Small intestine (tissue), 7 donors: ENCODE results near the gene FHIT. TPM values are rescaled to one million over a fixed set of nuclear protein-coding genes. Genes with fewer than 3 reads are reported as not detected.

Source experiments
- DNase-seq, 2 donors: peaks; one replicate each; pipeline versions ENCODE4 v3.0.0 to v3.0.0-alpha.2; 2013
- FAIRE-seq: peaks from 2 replicates; lab custom pipeline; 2012; peaks lifted over from hg19 to GRCh38; lab: Jason Lieb, UNC
- H3K27ac ChIP-seq, 3 donors: one replicate each; pipeline ENCODE4 v1.5.1; 2013; ENCODE audit warnings: low read length in 2 of 3, mild to moderate bottlenecking in 2 of 3, control low read depth in 1 of 3, inconsistent platforms in 1 of 3, low read depth in 1 of 3, moderate library complexity in 1 of 3
- H3K27me3 ChIP-seq, 3 donors: one replicate each; pipeline ENCODE4 v1.6.1; 2013; ENCODE audit warnings: low read length in 3 of 3, inconsistent platforms in 1 of 3; ENCODE audit not compliant: control insufficient read depth in 3 of 3, insufficient read depth in 3 of 3
- H3K36me3 ChIP-seq, 3 donors: one replicate each; pipeline ENCODE4 v1.6.1; 2013; ENCODE audit warnings: low read length in 3 of 3, inconsistent platforms in 1 of 3, low read depth in 1 of 3, mild to moderate bottlenecking in 1 of 3, moderate library complexity in 1 of 3; ENCODE audit not compliant: control insufficient read depth in 3 of 3, insufficient read depth in 2 of 3
- H3K4me1 ChIP-seq, 3 donors: one replicate each; pipeline ENCODE4 v1.6.1; 2013; ENCODE audit warnings: low read length in 2 of 3, inconsistent platforms in 1 of 3, low read depth in 1 of 3, mild to moderate bottlenecking in 1 of 3, moderate library complexity in 1 of 3; ENCODE audit not compliant: control insufficient read depth in 3 of 3, insufficient read depth in 2 of 3
- H3K4me3 ChIP-seq, 3 donors: one replicate each; pipeline ENCODE4 v1.5.1; 2013; ENCODE audit warnings: low read length in 3 of 3, control low read depth in 1 of 3, inconsistent platforms in 1 of 3, low read depth in 1 of 3, mild to moderate bottlenecking in 1 of 3, moderate library complexity in 1 of 3
- H3K9me3 ChIP-seq, 2 donors: one replicate each; pipeline ENCODE4 v1.6.1; 2013; ENCODE audit warnings: low read depth in 1 of 2, low read length in 1 of 2; ENCODE audit not compliant: control insufficient read depth in 2 of 2, insufficient read depth in 1 of 2
- WGBS, 3 donors: extraction: QIAGEN DNeasy Blood & Tissue Kit; methylation state at CpG; one replicate each; pipeline ENCODE4 v1.1.7; 2013; 5-methylcytosine and 5-hydroxymethylcytosine counted together
- polyA plus RNA-seq, 4 donors: library from polyadenylated mRNA; stranded (reverse) in 3 of 4; unstranded in 1 of 4; fragments of 200-250 nt in 3 of 4; fragments of 120-200 nt in 1 of 4; gene quantifications; one replicate each; pipeline versions ENCODE4 v1.2.1 to v1.2.3, GENCODE V29; 2013
- donor health status: healthy with polysubstance abuse.
- donor health status: control.
- donor health status: control.
- donor health status: Bipolar disorder and iron deficiency.
- donor health status: healthy.

Gene FHIT
- polyA plus RNA-seq, 4 donors = 4.4 to 30.4 (median 7.0) TPM

DNA sequence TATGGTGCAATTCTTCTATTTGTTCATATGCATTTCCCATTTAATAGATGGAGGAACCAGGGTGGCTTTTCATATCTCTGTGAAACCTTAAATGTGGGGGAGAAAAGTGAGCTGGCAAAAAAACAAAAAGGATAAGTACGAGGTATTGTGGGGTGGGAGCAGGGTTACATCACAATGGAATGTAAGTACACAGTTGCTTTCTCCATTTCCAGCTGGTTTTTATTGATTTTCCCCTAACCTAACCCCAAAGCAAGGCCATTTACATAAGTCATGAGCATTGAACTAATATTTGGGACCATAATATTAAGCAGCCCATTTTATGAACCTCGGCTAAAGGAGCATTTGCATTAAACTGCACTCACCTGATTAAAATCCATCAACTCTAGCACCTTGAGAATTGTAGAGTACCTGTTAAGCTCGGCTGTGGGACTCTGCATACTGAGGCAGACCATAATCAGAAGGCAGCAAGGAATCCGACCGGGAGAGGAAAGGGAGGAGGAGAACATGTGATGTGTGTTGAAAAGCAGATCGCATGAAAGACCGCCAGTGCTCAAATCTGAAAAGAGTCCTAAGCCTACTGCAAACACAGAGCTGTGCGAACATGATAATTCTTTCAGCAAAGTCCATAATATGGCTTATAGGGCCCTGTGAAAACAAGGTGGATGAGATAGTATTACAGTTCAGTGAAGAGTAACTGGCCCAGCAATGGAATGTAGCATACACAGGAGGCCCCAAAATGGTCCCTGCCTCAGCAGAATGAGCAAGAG, 513.4 kb downstream of the FHIT start:
- Histone ChIP-seq H3K4me3 (no peak overlapping the region), H3K36me3 (no peaks in the 10 kb centered on the region), H3K27me3 (no peaks in the 10 kb centered on the region), H3K27ac (no peak overlapping the region), H3K9me3 (no peaks in the 10 kb centered on the region), H3K4me1 (no peaks in the 10 kb centered on the region)
- 88 to 89% (median 88%) methylated on average over 8 of the region's 8 CpGs for WGBS, 3 donors
- DNase-seq (no peak), FAIRE-seq (no peak)

DNA sequence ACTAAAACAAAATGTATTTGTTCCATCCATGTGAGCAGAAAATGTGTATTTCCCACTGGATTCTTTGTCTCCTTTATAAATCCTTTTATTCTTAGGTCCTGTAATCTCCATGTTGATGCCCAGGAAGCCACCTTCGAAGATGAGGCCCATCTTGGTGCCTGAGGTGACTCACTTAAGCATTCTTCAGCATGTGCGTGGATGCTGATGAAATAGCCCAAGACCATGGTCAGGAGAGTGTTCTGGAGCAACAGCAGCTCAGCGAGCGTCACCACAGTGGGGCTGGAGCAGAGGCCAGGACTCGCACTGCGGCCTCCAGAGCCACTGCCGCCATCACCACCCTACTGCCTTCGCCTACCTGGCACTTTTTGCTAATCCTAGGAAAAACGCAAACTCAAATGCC, 520.9 kb downstream of the FHIT start:
- Histone ChIP-seq H3K4me3 (no peak overlapping the region), H3K27me3 (no peaks in the 10 kb centered on the region), H3K36me3 (no peaks in the 10 kb centered on the region), H3K27ac (no peak overlapping the region), H3K9me3 (peaks cover 0 to 18% of the 10 kb centered on the region in 2 donors), H3K4me1 (no peaks in the 10 kb centered on the region)
- 97 to 98% (median 97%) methylated on average over 9 of the region's 9 CpGs for WGBS, 3 donors
- DNase-seq (no peak), FAIRE-seq (no peak)

DNA sequence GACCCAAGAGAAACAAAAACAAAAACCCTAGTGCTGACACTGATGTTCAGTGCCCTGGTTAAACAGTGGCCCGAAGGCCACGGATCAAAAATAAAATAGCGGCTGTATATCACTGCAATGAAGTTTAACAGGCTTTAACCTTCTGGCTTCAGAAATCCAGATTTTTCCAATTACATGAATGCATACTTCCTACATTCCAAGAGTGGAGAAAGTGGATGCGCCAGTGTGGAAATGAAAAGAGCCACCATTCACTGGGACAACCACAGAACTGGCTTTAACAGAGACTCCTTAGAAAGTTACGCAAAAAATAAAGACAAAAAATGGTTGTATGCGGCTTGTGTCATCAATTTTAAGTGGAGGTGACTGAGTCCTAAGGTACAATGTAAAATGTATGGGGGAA, 522.2 kb downstream of the FHIT start:
- 93 to 94% (median 94%) methylated on average over 6 of the region's 6 CpGs for WGBS, 3 donors
- Histone ChIP-seq H3K4me3 (no peak overlapping the region), H3K4me1 (no peaks in the 10 kb centered on the region), H3K27me3 (no peaks in the 10 kb centered on the region), H3K36me3 (no peaks in the 10 kb centered on the region), H3K9me3 (peaks cover 0 to 18% of the 10 kb centered on the region in 2 donors), H3K27ac (no peak overlapping the region)
- no peak for FAIRE-seq
- DNase-seq = no peak

DNA sequence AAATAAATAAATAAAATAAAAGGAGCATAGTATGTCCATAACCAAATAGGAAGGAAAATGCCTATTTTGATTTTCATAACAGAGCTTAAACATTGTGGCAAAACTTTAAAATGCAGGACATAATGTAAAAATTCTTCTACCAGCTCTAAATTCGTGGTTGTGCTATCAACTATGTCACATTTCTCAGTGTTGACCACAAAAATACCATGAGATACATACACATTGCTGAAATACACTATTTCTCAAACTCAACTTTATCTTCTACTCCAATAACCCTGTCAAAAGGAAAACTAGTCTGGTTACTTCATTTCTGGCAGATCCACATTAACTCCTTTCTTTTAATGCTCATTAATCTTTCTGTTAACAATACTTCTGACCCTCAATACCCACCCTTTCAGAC, 523.2 kb downstream of the FHIT start:
- no peaks in the 10 kb centered on the region for H3K27me3 ChIP-seq
- no peaks in the 10 kb centered on the region for H3K36me3 ChIP-seq
- no peaks in the 10 kb centered on the region for H3K4me1 ChIP-seq
- no peak overlapping the region for H3K27ac ChIP-seq
- peaks cover 0 to 18% of the 10 kb centered on the region in 2 donors for H3K9me3 ChIP-seq
- 48 to 71% (median 66%) methylated on average over 1 of the region's 1 CpG for WGBS, 3 donors
- DNase-seq (no peak), FAIRE-seq (no peak)
- no peak overlapping the region for H3K4me3 ChIP-seq

DNA sequence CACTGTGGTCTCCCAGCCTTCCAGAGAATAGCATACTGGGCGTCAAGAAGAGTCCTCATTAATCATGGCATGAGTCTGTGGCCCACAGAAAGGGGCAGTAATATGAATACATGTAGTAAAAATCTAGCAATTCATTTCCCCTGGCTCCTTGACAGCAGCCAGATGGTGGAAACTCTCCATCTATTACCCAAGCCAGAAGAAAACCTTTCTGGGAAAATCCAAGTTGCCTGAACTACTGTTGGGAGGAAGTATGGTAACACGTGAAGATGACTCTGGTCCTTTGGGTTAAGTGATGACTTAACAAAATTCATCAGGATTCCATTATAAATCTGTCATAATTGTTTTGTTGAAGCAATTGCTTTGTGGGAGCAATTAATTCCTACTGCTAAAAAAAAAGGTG, 530.5 kb downstream of the FHIT start:
- WGBS, 3 donors = 86 to 95% (median 86%) methylated on average over 2 of the region's 2 CpGs
- Histone ChIP-seq H3K27me3 (no peaks in the 10 kb centered on the region), H3K9me3 (no peaks in the 10 kb centered on the region), H3K36me3 (no peaks in the 10 kb centered on the region), H3K4me3 (no peak overlapping the region), H3K27ac (no peak overlapping the region), H3K4me1 (no peaks in the 10 kb centered on the region)
- FAIRE-seq (no peak), DNase-seq (no peak)

DNA sequence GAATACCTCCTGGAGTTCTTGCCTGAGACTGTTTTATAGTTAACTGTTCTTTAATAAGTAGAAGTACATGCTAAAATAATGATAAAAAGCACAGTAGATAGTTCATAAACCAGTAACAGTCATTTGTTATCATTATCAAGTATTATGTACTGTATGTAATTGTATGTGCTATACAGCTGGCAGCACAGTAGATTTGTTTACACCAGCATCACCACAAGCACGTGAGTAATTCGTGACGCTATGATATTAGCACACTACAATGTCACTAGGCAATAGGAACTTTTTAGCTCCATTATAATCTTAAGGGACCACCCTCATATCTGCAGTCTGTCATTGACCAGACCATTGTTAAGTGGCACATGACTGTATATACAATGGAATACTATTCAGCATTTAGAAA, 534.7 kb downstream of the FHIT start:
- no peak for FAIRE-seq
- no peak overlapping the region for H3K27ac ChIP-seq

DNA sequence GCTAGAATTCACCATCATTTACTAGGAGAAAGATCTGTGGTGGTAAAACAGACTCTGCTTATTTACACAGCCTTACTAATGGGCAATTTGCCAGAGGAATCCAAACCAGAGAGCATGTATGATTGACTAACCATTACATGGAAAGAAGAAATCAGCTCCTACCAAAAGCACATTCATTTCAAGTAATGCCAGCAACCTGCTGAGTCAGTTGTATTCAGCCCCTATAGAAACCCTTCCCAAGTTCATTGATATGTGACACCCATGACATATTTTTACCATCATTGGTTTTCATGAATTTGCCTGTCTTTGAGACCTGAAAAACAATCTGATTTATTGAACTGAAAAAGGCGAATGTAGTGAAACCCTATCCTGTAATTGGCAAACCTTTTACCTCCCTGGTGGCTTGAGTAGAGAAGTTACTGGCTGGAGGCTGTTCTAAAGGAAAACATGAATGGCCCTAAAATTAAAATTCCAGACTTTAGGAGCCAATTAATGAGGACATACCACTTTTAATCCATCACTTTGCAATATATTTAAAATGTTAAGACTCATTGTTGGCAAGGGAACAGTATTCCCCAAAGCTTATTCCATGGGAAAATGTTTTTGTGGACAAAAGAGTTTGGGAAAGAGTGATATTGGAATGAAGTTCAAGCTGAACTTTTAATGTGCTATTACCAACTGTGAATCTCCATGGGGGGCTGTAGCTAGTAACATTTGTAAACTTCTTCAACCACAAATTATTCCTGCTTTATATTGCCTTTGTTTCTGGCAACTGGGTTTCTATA, 542.9 kb downstream of the FHIT start:
- H3K4me1 ChIP-seq = no peaks in the 10 kb centered on the region
- DNase-seq (peak in 1 of 2 donors; percentile 5), FAIRE-seq (no peak)
- no peak overlapping the region for H3K4me3 ChIP-seq
- no peaks in the 10 kb centered on the region for H3K27me3 ChIP-seq
- WGBS, 3 donors = 74 to 89% (median 88%) methylated on average over 1 of the region's 1 CpG
- H3K27ac ChIP-seq = no peak overlapping the region
- no peaks in the 10 kb centered on the region for H3K9me3 ChIP-seq
- no peaks in the 10 kb centered on the region for H3K36me3 ChIP-seq

More for the DNA sequence above, 534.7 kb downstream of the FHIT start:
- Histone ChIP-seq H3K4me3 (no peak overlapping the region), H3K27me3 (no peaks in the 10 kb centered on the region), H3K9me3 (no peaks in the 10 kb centered on the region), H3K36me3 (no peaks in the 10 kb centered on the region), H3K4me1 (no peaks in the 10 kb centered on the region)
- WGBS, 3 donors = 73 to 94% (median 87%) methylated on average over 3 of the region's 3 CpGs
- DNase-seq = no peak

DNA sequence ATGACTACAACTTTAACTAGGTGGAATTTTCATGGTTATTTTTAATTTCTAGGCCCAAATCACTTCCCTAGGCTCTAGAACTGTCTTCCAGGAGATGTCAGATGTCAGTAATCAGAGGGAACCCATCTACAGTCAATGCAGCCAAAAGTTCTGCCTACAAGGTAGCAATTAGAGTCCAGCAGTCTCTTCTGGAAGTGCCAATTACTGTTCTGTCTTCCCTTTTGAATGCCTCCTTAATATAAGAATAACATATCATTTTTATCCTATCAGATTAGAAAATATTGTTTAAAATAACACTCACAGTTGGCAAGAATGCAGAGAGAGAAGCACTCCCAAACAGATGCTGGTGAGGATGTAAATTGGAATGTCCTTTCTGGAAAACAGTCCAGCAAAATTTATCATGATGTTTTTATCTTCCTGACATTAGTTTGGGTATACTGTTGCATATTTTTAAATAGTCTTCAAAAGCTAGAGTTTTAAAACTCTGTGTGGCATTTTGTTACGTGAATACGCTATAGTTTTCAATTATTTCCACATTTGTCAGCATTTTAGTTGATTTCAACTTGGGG, 543.7 kb downstream of the FHIT start:
- no peak overlapping the region for H3K4me3 ChIP-seq
- 71 to 90% (median 79%) methylated on average over 2 of the region's 2 CpGs for WGBS, 3 donors
- no peaks in the 10 kb centered on the region for H3K27me3 ChIP-seq
- H3K36me3 ChIP-seq = no peaks in the 10 kb centered on the region
- peaks cover 0 to 3% of the 10 kb centered on the region in 2 donors for H3K9me3 ChIP-seq
- no peak overlapping the region for H3K27ac ChIP-seq
- no peaks in the 10 kb centered on the region for H3K4me1 ChIP-seq
- DNase-seq (no peak), FAIRE-seq (no peak)
